HG03457 (cell line): ENCODE results near the gene USP13.

Experiments used
- ATAC-seq: cut with Tn5 transposase; IDR thresholded peaks from one replicate; pipeline ENCODE4 v1.9.1; 2021; ENCODE audit warnings: moderate number of reproducible peaks; ENCODE audit not compliant: unreplicated experiment

The USP13 gene

DNA sequence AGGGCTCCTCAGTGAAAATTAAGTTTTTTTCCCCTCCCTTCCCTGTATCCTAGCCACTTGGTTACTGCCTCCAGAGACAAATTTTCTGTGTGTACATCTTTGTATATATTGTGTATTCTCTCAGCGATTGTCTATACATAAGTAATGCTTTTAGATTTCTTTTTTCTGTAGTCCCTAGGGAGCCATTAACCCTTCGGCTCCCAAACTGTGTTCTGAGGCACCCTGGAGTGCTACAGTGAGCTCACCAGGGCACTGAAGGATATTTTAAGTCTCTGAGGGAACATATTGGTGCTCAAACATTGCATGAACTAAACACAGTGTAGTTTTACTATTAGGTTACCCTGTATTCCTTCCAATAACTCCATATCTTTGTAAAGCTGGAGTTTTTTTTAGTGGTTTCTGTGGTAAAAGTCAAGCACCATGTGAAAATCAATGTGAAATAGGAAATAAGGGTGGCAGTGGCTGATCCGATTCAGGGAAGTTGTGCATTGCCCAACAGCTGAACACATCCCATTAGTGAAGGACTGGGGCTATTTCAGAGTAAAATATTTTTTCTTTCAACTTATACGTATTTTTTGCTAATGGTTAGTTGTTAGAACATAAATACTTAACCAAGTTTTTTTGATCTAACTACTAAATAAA is 43.0 kb downstream of the USP13 start:
- ATAC-seq: no peak

GRCh38 chr3:179697736-179698332 is 45.0 kb downstream of the USP13 start:
- no peak for ATAC-seq

DNA sequence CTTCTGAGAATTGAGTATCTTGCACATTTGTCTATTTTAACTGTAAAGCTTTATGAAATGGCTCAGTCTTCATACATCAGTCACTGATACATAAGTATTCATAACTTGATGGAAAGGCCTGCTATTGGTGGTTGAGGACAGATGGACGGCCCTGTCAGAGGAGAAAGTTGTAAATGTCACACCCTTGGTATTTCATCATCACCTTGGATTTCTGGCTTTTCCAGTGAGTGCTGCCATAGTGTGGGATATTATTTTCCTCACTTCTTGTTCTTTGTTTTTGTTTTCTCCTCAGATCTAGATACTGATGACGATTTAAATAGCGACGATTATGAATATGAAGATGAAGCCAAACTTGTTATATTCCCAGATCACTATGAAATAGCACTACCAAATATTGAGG is 47.9 kb downstream of the USP13 start:
- ATAC-seq: no peak

GRCh38 chr3:179701176-179701827 is 48.5 kb downstream of the USP13 start:
- no peak for ATAC-seq

DNA sequence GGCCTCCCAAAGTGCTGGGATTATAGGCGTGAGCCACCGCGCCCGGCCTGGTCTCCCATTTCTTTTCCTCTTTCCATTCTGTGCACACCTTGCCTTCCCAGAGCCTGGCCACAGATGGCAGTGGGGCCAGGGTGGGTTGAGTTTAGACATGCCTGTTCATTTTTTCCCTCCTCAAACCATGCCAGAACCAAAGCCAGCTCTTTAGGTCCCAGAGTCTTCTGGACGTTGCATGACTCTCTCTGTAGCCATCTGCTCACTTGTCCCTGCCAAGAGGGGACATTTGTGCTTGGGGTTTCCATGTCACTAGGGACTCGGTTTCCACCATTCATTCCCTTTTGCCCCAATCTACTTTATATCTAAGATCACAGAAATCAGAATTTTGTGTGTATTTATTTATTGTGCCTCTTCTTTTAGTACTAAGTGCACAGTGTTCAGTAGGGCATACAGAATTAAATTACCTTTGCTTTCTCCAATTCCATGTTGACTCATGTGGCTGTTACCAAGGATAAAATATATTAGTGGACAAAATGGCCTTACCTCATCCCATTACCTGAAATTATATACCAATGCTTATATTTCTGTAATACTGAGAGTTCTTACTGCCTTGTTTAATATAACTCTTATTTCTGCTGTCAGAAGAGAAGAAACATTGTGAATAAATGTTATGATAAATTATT is 49.6 kb downstream of the USP13 start:
- ATAC-seq: no peak

DNA sequence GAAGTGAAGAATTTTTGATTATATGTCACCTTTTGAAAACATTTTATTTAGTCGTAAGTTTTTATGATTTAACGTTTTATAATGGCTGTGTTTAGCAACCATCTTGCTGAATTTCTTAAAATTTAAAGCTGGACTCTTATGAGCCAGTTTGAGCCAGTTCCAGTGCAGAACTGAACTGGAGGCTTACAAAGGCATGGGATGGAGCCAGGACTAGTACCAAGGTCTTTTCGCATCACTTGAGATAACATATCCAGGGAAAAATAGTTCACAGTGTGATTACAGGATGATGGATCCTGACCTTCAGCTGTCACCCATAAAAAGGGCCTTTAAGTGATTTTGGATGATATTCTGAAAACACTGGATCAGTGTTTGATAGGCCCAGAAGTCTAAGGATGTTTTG is 51.0 kb downstream of the USP13 start:
- no peak for ATAC-seq

- ATAC-seq: no peak
Observed at GRCh38 chr3:179706233-179706632, 53.4 kb downstream of the USP13 start.

DNA sequence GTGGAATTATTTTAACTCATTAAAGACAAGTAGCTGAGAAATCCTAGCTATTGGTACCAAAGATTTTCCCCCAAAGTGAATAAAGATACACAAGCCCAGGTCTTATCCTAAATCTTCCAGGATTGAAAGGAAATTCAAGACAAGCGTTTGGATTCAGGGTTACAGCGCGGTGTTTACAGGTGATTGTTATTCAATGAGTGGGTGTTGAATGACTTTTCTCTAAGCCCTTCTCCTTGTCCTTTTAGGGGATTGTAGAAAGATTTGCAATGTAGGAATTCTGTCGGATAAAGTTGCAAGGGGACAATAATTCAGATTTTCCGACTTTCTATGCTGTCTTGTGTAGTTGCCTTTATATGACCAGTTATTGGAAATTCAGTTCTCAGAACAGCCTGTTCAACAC is 57.2 kb downstream of the USP13 start:
- ATAC-seq: no peak

GRCh38 chr3:179713643-179714090 is 60.8 kb downstream of the USP13 start:
- ATAC-seq: no peak

GRCh38 chr3:179715582-179715981 is 62.7 kb downstream of the USP13 start:
- ATAC-seq: no peak

GRCh38 chr3:179716226-179716625 is 63.4 kb downstream of the USP13 start:
- ATAC-seq: no peak

GRCh38 chr3:179716811-179717210 is 64.0 kb downstream of the USP13 start:
- no peak for ATAC-seq

DNA sequence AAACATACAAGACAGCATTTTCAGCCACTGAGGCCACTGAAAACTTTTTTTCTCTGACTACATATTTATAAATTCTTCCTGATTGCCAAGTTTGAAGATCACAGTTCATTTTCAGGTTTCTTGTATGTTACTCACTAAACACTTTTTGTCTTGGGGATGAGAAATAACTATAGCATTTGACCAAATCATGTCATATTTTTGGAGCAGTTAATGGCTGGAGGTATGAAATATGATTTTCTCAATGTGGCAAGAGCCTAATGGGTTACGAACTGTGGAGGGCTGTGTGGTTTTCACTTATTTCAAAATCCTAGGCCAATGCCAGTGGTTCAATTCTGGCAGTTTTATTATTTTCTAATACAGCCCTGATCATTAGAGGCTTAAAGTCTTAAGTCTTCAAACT is 64.4 kb downstream of the USP13 start:
- ATAC-seq: no peak

GRCh38 chr3:179719048-179719734 is 66.4 kb downstream of the USP13 start:
- no peak for ATAC-seq

- no peak for ATAC-seq
Observed at GRCh38 chr3:179720196-179720595, 67.4 kb downstream of the USP13 start.

DNA sequence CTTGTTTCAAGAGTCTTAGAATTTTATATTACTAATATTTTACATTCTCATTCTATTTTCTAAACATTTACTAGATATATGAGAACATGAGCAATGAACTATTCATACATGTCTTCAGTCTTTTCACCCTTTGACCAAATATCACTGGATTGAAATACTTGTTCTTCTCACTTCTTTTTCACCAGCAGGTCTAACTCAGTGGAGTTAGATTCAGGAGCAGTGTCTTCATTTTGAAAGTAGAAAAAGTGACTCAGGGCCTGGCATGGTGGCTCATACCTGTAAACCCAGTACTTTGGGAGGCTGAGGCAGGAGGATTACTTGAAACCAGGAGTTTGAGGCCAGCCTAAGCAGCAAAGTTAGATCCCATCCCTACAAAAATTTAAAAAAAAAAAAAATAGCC is 70.8 kb downstream of the USP13 start:
- no peak for ATAC-seq

GRCh38 chr3:179726075-179726699 is 73.3 kb downstream of the USP13 start:
- ATAC-seq: no peak

- ATAC-seq: no peak
Observed at GRCh38 chr3:179729086-179729485, 76.2 kb downstream of the USP13 start.

GRCh38 chr3:179729981-179730380 is 77.1 kb downstream of the USP13 start:
- ATAC-seq: no peak

- ATAC-seq: no peak
Observed at GRCh38 chr3:179730506-179730905, 77.7 kb downstream of the USP13 start.

DNA sequence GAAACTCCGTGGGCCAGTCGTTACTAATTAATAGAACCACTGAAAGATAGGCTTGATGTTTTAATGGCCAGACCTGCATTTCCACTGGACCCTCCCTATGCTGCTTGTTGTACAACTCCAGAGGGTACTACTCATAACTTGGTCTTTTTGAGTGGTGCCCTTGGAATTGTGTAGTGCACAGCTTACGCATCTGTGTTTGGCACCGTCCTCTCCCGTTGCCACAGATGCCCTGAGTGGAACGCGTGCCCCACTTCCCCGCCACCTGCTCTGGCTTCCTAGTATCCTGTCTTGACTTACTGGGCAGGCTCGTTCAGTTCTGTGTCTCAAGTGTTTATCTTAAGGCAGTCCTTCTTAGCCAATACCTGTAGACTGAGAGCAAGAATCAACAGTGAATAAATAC is 78.7 kb downstream of the USP13 start:
- ATAC-seq: no peak
